ENCODE measurements around the gene JUP.

JUP gene

GRCh38 chr17:41717408-41718286, 68.9 kb downstream of the JUP start:
- DNase-seq, result no peak

- no peak for DNase-seq
These were observed 74.7 kb downstream of the JUP start, which contains the start of gene GAST for GRCh38 chr17:41711669-41712400. Gene GAST, plus strand, starts transcription at chr17:41712331. Its CDS starts 3,106 bp downstream, at chr17:41715437.

DNA sequence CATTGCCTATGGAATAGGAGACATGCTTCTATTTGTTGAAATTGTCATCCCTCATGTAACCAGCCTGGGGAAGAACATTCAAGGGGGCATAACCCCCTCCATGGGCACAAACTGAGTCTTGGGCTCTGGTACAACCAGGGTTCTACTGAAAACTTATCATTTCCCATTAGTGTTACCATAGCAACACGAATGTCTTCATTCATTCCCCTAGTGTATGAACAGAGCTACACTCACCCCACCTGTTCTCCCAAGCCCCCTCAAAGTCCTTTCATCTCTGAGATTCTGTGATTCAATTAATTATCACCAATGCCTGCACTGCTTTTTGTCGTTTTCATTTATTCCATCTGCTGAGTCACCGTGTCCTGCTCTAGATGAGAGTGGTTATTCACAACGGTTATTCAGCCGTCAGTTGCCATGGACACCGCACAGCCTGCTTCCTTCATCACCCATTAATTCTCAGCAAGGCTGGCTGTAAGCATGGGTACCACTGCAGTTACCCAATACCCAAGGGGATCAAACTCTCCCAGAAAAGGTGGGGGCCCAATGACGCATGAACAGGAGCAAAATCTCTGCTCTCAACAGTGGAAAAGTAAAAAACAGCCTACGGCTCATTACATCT, 75.9 kb downstream of the JUP start:
- peak; percentile 14 for DNase-seq

DNA sequence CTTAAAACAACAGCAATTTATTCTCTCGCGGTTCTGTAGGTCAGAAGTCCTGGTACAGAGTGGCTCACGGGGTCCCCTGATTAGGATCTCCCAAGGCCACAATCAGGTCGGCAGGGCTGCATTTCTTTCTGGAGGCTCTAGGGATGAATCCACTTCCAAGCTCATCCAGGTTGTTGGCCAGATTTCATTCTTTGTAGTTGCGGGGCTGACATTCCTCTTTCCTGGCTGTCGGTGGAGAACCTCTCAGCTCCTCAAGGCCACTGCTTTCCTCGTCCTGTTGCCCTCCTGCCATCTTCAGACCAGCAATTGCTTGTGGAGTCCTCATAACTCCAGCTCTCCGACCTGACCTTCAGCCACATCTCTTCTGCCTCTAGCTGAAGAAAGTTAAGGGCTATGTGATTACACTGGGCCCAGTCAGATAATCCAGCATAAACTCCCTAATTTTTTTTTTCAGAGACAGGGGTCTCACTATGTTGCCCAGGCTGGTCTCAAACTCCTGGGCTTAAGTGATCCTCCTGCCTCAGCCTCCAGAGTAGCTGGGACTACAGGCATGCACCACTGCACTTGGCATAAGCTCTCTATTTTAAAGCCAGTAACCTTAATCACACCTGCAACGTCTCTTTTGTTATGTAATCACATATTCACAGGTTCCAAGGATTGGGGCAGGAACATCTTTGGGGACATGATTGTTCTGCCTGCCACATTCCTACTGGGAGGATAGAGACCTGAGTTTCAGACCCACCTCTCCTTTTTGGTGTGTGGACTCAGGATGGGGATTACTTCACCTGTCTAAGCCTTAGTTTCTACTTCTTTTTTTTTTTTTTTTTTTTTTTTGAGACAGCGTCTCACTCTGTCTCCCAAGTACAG, 78.5 kb downstream of the JUP start:
- no peak for DNase-seq

- DNase-seq, result no peak
These were observed 81.1 kb downstream of the JUP start for GRCh38 chr17:41705271-41705991.
